Measurements from ENCODE around the gene OR8D4. TPM values are rescaled to one million over a fixed set of nuclear protein-coding genes. Genes with fewer than 3 reads are reported as not detected.
"Not testable (repeated sequence)": the region's sequence is repeated elsewhere in the genome, so short reads cannot be mapped to it uniquely, and the experiment has no call there.

OR8D4 gene
- 1 to 10 TPM in 1 of 2 donors, under 1 TPM in 1; 0.61 to 1.5 TPM for total RNA-seq
- long read RNA-seq = 0 reads

- intact Hi-C loops (cut with DNase I, micrococcal nuclease) = no loop called here
- ATAC-seq (no peak), DNase-seq (no peak)
These were observed at the start of gene OR8D4 for GRCh38 chr11:123901867-123902266. Gene OR8D4, plus strand, starts transcription at chr11:123902167. Its CDS starts 4,265 bp downstream, at chr11:123906432.

GRCh38 chr11:123852321-123852720 is 49.6 kb upstream of the OR8D4 start:
- intact Hi-C loops (cut with DNase I, micrococcal nuclease) = no loop called here
- ATAC-seq (no peak), DNase-seq (no peak)

DNA sequence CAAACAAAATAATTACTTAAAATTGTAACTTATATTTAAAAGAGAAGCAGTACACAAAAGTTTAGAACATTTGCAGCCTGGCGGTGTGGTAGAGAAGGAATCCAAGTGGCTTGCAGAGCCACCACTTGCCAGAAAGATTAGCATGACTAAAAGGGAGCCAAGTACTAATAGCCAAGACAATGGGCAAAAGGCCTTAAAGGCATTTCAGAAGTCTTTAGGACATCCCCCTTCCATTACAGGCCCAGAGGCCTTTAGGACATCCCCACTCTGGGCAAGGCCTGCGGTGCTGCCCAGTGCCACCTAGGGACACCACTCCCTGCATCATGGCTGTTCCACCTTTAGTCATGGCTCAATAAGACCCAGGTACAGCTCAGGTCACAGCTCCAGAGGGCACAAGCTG is 48.9 kb upstream of the OR8D4 start:
- DNase-seq = no peak
- no peak for ATAC-seq
- intact Hi-C loops (cut with DNase I, micrococcal nuclease) = no loop called here

DNA sequence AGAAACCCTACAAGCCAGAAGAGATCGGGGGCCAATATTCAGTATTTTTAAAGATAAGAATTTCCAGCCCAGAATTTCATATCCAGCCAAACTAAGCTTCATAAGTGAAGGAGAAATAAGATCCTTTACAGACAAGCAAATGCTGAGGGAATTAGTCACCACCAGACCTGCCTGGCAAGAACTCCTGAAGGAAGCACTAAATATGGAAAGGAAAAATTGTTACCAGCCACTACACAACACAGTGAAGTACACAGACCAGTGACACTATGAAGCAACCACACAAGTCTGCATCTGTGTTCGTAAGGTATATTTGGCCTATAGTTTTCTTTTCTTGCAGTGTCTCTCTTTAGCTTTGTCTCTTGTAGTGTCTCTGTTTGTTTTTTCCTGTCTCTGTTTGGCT is 45.5 kb upstream of the OR8D4 start:
- intact Hi-C loops (cut with DNase I, micrococcal nuclease) = no loop called here
- ATAC-seq = no peak
- no peak for DNase-seq

GRCh38 chr11:123859731-123860130 is 42.2 kb upstream of the OR8D4 start:
- ATAC-seq (no peak), DNase-seq (no peak)
- intact Hi-C loops (cut with DNase I, micrococcal nuclease) = no loop called here

DNA sequence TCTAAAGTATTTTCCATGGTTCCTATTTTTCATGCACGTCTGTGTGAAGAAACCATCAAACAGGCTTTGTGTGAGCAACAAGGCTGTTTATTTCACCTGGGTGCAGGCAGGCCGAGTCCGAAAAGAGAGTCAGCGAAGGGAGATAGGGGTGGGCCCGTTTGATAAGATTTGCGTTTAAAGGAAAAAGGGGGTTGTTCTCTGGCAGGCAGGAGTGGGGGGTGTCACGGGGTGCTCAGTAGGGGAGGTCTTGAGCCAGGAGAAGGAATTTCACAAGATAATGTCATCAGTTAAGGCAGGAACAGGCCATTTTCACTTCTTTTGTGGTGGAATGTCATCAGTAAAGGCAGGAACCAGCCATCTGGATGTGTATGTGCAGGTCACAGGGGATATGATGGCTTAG is 36.7 kb upstream of the OR8D4 start:
- intact Hi-C loops (cut with DNase I, micrococcal nuclease); ATAC-seq; DNase-seq: not testable (repeated sequence)

GRCh38 chr11:123867795-123868194 is 34.2 kb upstream of the OR8D4 start:
- ATAC-seq; DNase-seq; intact Hi-C loops (cut with DNase I, micrococcal nuclease): not testable (repeated sequence)

GRCh38 chr11:123880912-123881311 is 21.1 kb upstream of the OR8D4 start:
- DNase-seq = no peak
- ATAC-seq = no peak
- intact Hi-C loops (cut with DNase I, micrococcal nuclease) = no loop called here

DNA sequence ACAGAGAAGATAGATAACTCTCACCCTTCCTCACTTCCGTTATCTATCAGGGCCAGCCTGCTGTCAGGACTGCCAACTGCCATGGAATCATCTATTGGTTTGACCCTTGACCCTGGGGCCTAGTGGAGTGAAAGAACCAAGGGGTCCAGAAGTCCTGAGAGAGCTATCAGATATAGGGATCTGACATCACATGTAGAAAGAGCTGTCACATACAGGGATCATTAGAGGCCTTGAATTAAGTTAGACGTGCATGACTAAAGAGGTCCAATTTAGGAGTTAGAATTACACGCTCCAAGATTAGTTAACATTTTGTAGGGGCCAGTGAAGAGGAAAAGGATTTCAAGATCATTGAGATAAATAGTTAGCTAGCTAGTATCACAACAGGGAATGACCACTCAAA is 16.4 kb upstream of the OR8D4 start, which contains the start of gene TMEM225:
Gene TMEM225 (minus strand): TSS at position 101 of the 400 bp plus-strand sequence. CDS start 245 bp downstream, outside the sequence.
- intact Hi-C loops (cut with DNase I, micrococcal nuclease) = no loop called here
- no peak for DNase-seq
- ATAC-seq = no peak

GRCh38 chr11:123892031-123892430 is 9.9 kb upstream of the OR8D4 start:
- ATAC-seq (no peak), DNase-seq (no peak)
- intact Hi-C loops (cut with DNase I, micrococcal nuclease) = no loop called here

- intact Hi-C loops (cut with DNase I, micrococcal nuclease) = no loop called here
- ATAC-seq (no peak), DNase-seq (no peak)
These were observed 2.2 kb upstream of the OR8D4 start for GRCh38 chr11:123899792-123900191.

DNA sequence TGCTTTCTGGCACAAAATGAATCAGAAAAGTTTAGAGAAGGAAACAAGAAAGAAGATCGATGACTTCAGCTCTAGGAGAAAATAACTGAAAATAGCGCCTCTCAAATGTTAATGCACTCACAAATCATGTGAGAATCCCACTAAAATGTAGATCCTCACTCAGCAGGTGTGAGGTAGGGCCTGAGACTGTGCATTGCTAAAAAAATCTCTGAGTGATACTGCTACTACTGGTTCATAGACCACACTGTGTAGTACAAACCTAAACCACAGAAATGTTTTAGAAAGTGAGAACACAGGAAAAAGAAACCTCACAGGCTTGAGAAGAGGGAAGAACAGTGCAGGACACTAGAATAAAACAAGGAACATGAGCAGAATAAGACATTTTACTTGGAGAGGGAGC is 2.0 kb downstream of the OR8D4 start:
- intact Hi-C loops (cut with DNase I, micrococcal nuclease) = no loop called here
- ATAC-seq = no peak
- DNase-seq = no peak

DNA sequence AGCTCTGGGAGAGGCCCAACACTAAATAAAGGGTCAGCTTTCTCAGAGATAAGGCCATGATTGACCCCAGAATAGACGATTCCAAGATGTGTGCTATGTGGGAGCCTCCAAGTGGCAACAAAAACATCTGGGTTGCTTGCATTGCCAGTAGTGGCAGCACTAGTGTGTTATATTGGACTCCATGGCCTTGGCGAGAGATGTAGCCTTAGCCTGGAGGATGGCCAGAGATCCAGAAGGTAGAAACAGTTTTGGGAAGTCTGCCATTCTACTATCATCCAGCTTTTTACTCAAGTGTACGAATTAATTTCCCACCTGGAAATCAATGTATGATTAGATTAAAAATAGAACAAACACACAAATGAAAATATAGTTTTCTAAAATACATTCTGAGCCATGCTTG is 3.0 kb downstream of the OR8D4 start:
- no peak for ATAC-seq
- DNase-seq = no peak
- intact Hi-C loops (cut with DNase I, micrococcal nuclease) = no loop called here

- DNase-seq (no peak), ATAC-seq (no peak)
- intact Hi-C loops (cut with DNase I, micrococcal nuclease) = no loop called here
These were observed 3.9 kb downstream of the OR8D4 start for GRCh38 chr11:123905826-123906225.

GRCh38 chr11:123920943-123921342 is 19.0 kb downstream of the OR8D4 start:
- ATAC-seq (no peak), DNase-seq (no peak)
- intact Hi-C loops (cut with DNase I, micrococcal nuclease) = no loop called here

DNA sequence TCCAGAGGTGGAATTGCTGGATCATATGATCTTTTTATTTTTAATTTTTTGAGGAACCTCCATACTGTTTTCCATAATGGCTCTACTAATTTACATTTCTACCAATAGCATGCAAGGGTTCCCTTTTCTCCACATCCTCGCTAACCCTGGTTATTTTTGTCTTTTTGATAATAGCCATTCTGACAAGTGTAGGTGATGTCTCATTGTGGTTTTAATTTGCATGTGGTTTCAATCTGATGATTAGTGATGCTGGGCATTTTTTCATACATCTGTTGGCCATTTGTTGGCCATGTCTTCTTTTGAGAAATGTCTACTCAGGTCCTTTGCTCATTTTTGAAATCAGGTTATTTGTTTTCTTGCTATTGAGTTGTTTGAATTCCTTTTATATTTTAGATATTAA is 22.1 kb downstream of the OR8D4 start:
- no peak for DNase-seq
- intact Hi-C loops (cut with DNase I, micrococcal nuclease) = no loop called here
- no peak for ATAC-seq

GRCh38 chr11:123939317-123939716 is 37.4 kb downstream of the OR8D4 start, which contains the start of gene OR4D5:
Gene OR4D5, plus strand, starts transcription at chr11:123939617. Its CDS starts 0 bp downstream, at chr11:123939617.
- intact Hi-C loops (cut with DNase I, micrococcal nuclease) = no loop called here
- DNase-seq (no peak), ATAC-seq (no peak)

GRCh38 chr11:123942413-123942812 is 40.4 kb downstream of the OR8D4 start:
- intact Hi-C loops (cut with DNase I, micrococcal nuclease) = no loop called here
- DNase-seq (no peak), ATAC-seq (no peak)

DNA sequence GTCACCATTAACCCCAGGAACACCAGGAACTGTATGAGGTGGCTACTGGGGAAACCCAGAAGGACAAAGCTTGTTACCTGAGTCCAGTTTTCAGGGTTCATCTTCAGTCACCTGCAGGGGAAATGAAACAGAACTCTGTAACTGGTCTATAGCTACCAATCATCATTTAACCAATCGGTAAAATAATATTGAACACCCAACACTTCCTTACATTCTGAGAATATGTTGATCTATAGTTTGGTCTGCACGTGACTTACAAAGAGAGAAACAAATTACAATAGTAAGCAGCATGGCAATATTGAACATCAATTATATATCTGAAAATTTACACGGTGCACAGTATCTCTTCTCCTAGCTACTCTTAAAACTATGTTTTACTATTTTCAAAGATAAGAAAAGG is 41.8 kb downstream of the OR8D4 start, which contains the start of gene OR6T1:
Gene OR6T1 (minus strand): TSS at position 101 of the 400 bp plus-strand sequence. CDS start 0 bp downstream, at position 101.
- DNase-seq (no peak), ATAC-seq (no peak)
- intact Hi-C loops (cut with DNase I, micrococcal nuclease) = no loop called here

DNA sequence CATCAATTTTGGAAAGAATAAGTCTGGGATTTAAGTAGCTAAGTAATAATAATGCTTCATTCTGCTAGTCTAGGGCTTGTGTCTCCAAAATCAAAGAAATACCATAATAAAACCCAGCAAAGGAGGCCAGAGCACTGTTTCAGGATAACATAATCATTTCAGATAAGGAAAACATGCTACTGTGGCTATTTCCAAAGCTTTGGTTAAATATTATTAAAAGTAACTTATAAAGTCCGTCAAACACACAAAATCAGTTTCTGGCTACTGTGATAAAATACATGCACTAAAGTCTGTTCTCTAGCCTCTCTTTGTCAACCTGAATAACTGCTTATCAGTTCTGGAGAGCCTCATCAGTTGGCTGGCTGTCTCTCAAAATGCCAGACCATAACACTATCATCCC is 43.2 kb downstream of the OR8D4 start:
- DNase-seq = no peak
- intact Hi-C loops (cut with DNase I, micrococcal nuclease) = no loop called here
- no peak for ATAC-seq

DNA sequence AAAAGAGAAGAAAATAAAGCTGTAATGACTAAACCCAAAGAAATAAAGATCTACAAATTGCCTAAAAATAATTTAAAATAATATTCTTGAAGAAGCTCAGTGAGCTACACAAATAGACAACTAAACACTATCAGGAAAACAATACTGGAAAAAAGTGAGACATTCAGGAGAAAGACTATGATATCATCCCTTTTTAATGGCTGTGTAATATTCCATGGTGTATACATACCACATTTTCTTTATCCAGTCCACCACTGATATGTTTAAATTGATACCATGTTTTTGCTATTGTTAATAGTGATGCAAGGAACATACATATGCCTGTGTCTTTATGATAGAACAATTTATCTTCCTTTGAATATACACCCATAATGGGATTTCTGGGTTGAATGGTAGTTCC is 54.8 kb downstream of the OR8D4 start:
- DNase-seq (no peak), ATAC-seq (no peak)
- intact Hi-C loops (cut with DNase I, micrococcal nuclease) = no loop called here
